Mesothelial cell of epicardium (in vitro differentiated cells): ENCODE results near the gene ATP6V1E1. TPM values are rescaled to one million over a fixed set of nuclear protein-coding genes. Genes with fewer than 3 reads are reported as not detected.
A peak's percentile ranks its signal among the peaks of the same experiment; 100 is the strongest.

Experiments used
- DNase-seq, 2 experiments: peaks; one replicate each; pipeline ENCODE4 v3.0.0; 2021; ENCODE audit warnings: low spot score in 2 of 2; ENCODE audit not compliant: unreplicated experiment in 2 of 2
- H3K27ac Mint-ChIP-seq: 2 replicates; pipeline ENCODE4 v1.8.0; 2021; ENCODE audit warnings: mixed read lengths
- H3K27me3 Mint-ChIP-seq: 2 replicates; pipeline ENCODE4 v1.8.0; 2021; ENCODE audit warnings: low read depth, mixed read lengths
- H3K36me3 Mint-ChIP-seq: 2 replicates; pipeline ENCODE4 v1.8.0; 2021; ENCODE audit warnings: mixed read lengths
- H3K4me1 Mint-ChIP-seq: 2 replicates; pipeline ENCODE4 v1.8.0; 2021; ENCODE audit warnings: mixed read lengths
- H3K4me3 Mint-ChIP-seq: 2 replicates; pipeline ENCODE4 v1.8.0; 2021; ENCODE audit warnings: mild to moderate bottlenecking, moderate library complexity, mixed read lengths
- H3K9me3 Mint-ChIP-seq: 2 replicates; pipeline ENCODE4 v1.8.0; 2021; ENCODE audit warnings: mixed read lengths
- total RNA-seq: library from RNA; stranded (reverse); gene quantifications from 3 replicates; pipeline ENCODE4 v1.2.1, GENCODE V29; 2021
- TF ChIP-seq, protein P1 (sequence below): fragments of 200-600 bp; sonication (generic); IDR thresholded peaks from one replicate; pipeline ENCODE4 v1.5.0; 2021; ENCODE audit warnings: antibody characterized with exemption; ENCODE audit not compliant: unreplicated experiment

Gene ATP6V1E1
- total RNA-seq, 1 donor from 2014 or later, result 53.2 TPM

DNA sequence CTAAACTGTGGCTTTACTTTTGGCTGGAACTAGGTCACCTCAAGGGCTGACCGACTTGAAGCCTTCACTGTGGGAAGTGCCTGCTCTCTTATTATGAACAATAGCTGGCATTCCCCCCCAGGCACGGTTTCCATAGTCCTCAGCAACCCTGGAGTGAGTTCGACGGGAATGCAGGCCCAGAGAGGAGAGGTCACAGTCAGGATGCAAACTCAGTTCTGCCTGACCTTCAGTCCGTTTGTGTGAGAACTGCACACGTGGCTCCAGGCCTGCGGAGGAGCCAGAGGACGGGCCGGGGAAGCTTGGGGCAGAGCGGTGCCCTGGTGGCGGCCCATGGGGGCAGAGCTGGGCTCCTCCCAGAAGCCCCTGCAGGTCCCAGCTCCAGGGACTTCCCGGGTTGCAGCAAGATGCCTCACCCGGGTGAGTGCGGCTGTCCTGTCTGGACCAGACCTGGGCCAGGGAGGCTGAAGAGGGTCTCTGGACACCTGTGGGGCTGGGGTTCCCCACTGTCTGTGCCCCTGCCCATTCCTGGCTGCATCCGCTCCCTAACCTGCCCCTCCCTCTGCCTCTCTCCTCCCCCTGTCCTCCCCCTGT is 48.0 kb downstream of the ATP6V1E1 start:
- no peak for DNase-seq

DNA sequence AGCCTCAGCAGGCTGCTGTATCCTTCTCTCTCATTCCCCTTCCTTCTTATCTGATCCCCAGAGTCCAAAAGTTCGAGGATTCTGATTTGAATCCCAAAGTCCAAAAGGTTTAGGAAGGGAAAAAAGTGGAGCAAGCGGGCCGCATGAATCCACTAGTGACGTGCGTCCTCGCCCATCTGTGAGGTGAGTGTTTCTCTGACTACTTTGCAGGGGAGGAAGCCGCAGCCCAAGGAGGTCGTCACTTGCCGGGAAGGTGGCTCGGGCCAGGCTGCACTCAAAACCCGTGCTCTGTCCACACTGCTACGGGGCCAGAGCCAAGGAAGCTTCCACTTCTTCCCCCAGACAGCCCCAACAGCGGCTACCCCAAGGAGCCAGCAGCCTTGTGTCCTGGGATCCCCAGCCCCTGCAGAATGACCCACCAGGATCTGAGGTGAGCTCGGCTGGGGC is 49.0 kb downstream of the ATP6V1E1 start:
- Mint-ChIP-seq H3K27me3 (no peaks in the 10 kb centered on the region), H3K36me3 (no peaks in the 10 kb centered on the region), H3K9me3 (no peaks in the 10 kb centered on the region), H3K4me1 (peaks cover 9% of the 10 kb centered on the region), H3K4me3 (no peak overlapping the region), H3K27ac (no peak overlapping the region)
- TF ChIP-seq, protein P1, sequence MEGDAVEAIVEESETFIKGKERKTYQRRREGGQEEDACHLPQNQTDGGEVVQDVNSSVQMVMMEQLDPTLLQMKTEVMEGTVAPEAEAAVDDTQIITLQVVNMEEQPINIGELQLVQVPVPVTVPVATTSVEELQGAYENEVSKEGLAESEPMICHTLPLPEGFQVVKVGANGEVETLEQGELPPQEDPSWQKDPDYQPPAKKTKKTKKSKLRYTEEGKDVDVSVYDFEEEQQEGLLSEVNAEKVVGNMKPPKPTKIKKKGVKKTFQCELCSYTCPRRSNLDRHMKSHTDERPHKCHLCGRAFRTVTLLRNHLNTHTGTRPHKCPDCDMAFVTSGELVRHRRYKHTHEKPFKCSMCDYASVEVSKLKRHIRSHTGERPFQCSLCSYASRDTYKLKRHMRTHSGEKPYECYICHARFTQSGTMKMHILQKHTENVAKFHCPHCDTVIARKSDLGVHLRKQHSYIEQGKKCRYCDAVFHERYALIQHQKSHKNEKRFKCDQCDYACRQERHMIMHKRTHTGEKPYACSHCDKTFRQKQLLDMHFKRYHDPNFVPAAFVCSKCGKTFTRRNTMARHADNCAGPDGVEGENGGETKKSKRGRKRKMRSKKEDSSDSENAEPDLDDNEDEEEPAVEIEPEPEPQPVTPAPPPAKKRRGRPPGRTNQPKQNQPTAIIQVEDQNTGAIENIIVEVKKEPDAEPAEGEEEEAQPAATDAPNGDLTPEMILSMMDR, result no peak
- no peak for DNase-seq

More for the DNA sequence above, 48.0 kb downstream of the ATP6V1E1 start:
- no peak overlapping the region for H3K27ac Mint-ChIP-seq
- H3K27me3 Mint-ChIP-seq, result no peaks in the 10 kb centered on the region
- no peaks in the 10 kb centered on the region for H3K9me3 Mint-ChIP-seq
- no peak overlapping the region for H3K4me3 Mint-ChIP-seq
- H3K4me1 Mint-ChIP-seq, result peaks cover 9% of the 10 kb centered on the region
- H3K36me3 Mint-ChIP-seq, result no peaks in the 10 kb centered on the region
- TF ChIP-seq, protein P1, result no peak

DNA sequence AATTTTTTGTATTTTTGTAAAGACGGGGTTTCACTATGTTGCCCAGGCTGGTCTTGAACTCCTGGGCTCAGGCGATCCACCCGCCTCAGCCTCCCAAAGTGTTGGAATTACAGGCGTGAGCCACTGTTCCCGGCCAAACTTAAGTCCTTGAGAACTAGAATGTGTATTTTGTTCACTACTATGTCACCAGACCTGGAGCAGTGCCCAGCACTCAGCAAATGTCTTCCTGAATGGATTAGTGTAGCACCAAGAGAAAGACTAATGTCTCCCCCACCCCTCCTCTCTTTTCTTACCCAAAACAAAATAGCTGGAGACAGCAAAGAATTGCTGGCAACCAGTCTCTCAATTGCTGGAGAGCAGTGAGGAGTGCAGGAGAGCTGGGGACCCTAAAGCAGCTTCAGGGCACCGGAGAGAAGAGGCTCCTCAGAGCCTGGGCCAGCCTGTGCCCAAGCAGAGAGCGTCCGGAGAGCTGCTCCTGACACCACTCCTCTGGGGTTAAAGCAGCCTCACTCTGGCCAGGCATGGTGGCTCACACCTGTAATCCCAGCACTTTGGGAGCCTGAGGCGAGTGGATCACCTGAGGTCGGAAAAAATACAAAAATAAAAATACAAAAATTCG is 50.3 kb downstream of the ATP6V1E1 start:
- peaks cover 9% of the 10 kb centered on the region for H3K4me1 Mint-ChIP-seq
- TF ChIP-seq, protein P1, result no peak
- no peaks in the 10 kb centered on the region for H3K9me3 Mint-ChIP-seq
- H3K36me3 Mint-ChIP-seq, result no peaks in the 10 kb centered on the region
- peak overlapping the region; percentile 34 for H3K27ac Mint-ChIP-seq
- no peak overlapping the region for H3K4me3 Mint-ChIP-seq
- no peak for DNase-seq
- H3K27me3 Mint-ChIP-seq, result no peaks in the 10 kb centered on the region

DNA sequence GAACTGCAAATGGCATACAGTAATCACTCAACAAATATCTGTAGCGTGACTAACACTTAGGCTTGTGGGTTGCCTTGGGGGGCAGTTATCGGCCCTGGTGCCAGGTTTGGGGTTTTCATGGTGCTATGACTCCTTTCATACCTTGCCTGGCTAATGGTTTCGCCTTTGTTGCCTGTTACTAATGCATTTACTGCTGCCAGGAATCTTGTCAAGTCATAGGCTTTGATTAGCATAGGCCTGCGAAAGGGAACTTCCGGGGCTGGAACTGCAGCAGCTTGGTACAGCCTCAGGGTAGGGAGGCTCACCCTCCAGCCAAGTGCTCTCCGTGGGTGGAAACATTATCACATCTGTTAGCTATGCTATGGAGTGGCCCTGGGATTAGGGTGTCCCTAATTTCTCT is 52.1 kb downstream of the ATP6V1E1 start:
- Mint-ChIP-seq H3K27ac (no peak overlapping the region), H3K9me3 (no peaks in the 10 kb centered on the region), H3K36me3 (no peaks in the 10 kb centered on the region), H3K4me1 (peaks cover 9% of the 10 kb centered on the region), H3K27me3 (no peaks in the 10 kb centered on the region), H3K4me3 (no peak overlapping the region)
- no peak for DNase-seq
- TF ChIP-seq, protein P1, result no peak

DNA sequence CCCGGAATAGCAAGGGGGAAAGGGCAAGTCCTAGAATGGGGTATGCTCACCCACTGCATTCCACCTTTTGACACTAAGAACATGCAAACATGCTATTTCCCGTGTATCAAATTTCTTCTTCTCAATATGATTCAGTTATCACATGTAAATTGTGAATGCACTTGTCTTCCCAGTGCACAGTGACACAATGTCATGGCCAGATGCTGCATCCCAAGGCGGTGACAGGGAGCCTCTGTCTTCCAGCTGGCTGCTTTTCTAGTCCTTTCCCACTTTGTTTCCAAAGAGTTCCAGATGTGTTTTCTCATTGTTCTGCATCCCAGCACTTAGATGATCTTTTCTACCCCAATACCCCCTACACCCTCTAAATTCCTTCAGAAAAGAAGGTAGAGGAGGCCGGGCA is 52.9 kb downstream of the ATP6V1E1 start:
- TF ChIP-seq, protein P1, result no peak
- Mint-ChIP-seq H3K9me3 (no peaks in the 10 kb centered on the region), H3K27ac (no peak overlapping the region), H3K27me3 (no peaks in the 10 kb centered on the region), H3K36me3 (no peaks in the 10 kb centered on the region), H3K4me1 (peaks cover 17% of the 10 kb centered on the region), H3K4me3 (no peak overlapping the region)
- DNase-seq, result no peak
